Measurements from ENCODE around the gene SCTR. TPM values are rescaled to one million over a fixed set of nuclear protein-coding genes. Genes with fewer than 3 reads are reported as not detected.

The SCTR gene
- total and polyA plus RNA-seq, 2 of the 8 experiments (the other 6 are each of a cell fraction or from before 2014, with no cell fraction given), result 0.15 TPM; not detected in 1

- Histone ChIP-seq H2AK5ac (ENCODE audit: low read depth, low read length) (no peak overlapping the region), H4K91ac (replicated peaks; ENCODE audit: insufficient read length, low read length) (no peak overlapping the region), H3K36me3 (ENCODE audit: control insufficient read depth in 2 of 4, insufficient read depth in 4 of 4, low read length in 3 of 4) (no peaks in the 10 kb centered on the region), H3K9ac (replicated peaks in 1 of 4; ENCODE audit: extremely low read depth in 1 of 4, low read depth in 3 of 4, low read length in 3 of 4) (no peak overlapping the region), H3K27me3 (replicated peaks in 1 of 4; ENCODE audit: control insufficient read depth in 3 of 4, extremely low read depth in 1 of 4, insufficient read depth in 3 of 4, low read length in 3 of 4) (peaks cover 17 to 36% (median 34%) of the 10 kb centered on the region in 4 experiments), H3K23me2 (ENCODE audit: low read depth, low read length) (peaks cover 9% of the 10 kb centered on the region; the same call in 1 of the 2 replicates), H3K79me1 (ENCODE audit: low read depth, low read length) (no peaks in the 10 kb centered on the region), H3K23ac (ENCODE audit: insufficient read length) (no peak overlapping the region), H3K14ac (ENCODE audit: insufficient read length) (no peak overlapping the region), H2BK20ac (ENCODE audit: low read length) (no peak overlapping the region), H3K79me2 (ENCODE audit: control insufficient read depth in 1 of 2, insufficient read depth in 2 of 2, low read length in 2 of 2) (no peaks in the 10 kb centered on the region), H2BK5ac (ENCODE audit: low read depth, low read length) (no peak overlapping the region), H3K4me3 (ENCODE audit: extremely low read depth in 1 of 4, insufficient read depth in 2 of 4, low read depth in 3 of 4, low read length in 4 of 4) (no peak overlapping the region), H3K27ac (ENCODE audit: low read depth, low read length) (no peak overlapping the region), H3K4me1 (replicated peaks in 1 of 4; ENCODE audit: control insufficient read depth in 3 of 4, insufficient read depth in 4 of 4, low read length in 3 of 4) (peaks cover 0 to 10% (median 5%) of the 10 kb centered on the region in 4 experiments; a peak in 4 of 7 replicates), H3K18ac (ENCODE audit: extremely low read depth, low read length) (no peak overlapping the region), H4K20me1 (replicated peaks in 1 of 2; ENCODE audit: control insufficient read depth in 1 of 2, insufficient read depth in 2 of 2, low read length in 2 of 2) (no peaks in the 10 kb centered on the region), H2BK120ac (replicated peaks; ENCODE audit: low read depth, low read length) (no peak overlapping the region), H3K4me2 (ENCODE audit: insufficient read depth in 1 of 2, low read depth in 2 of 2, low read length in 2 of 2) (no peak overlapping the region; a peak in 1 of 4 replicates), H3K56ac (replicated peaks; ENCODE audit: insufficient read length, low read depth, low read length) (no peak overlapping the region), H3K9me3 (ENCODE audit: insufficient read depth in 2 of 2, low read depth in 1 of 2, low read length in 1 of 2) (no peaks in the 10 kb centered on the region), H4K8ac (ENCODE audit: extremely low read depth, insufficient read depth, low read length) (no peak overlapping the region), H3K4ac (replicated peaks; ENCODE audit: insufficient read length, low read depth, low read length) (no peak overlapping the region), H2BK12ac (ENCODE audit: low read depth, low read length) (no peak overlapping the region), H4K5ac (ENCODE audit: insufficient read length, low read depth, low read length) (no peak overlapping the region), H2AFZ (ENCODE audit: low read length) (no peak overlapping the region), H2BK15ac (ENCODE audit: low read length) (no peak overlapping the region)
- no peak for FAIRE-seq
- no peak for DNase-seq (ENCODE audit: low read depth in 1 of 2, low spot score in 2 of 2)
- CTCF ChIA-PET (ENCODE audit: partially characterized antibody), result interaction anchor here (0.6 to 2.1 kb wide), 7 partner anchors 8 to 644 kb away, joined by 3 to 6 read pairs (median 4); no protein-coding TSS in a partner anchor
- POLR2A ChIA-PET (ENCODE audit: partially characterized antibody), result no interaction called here
- 58% methylated on average over 6 of the region's 6 CpGs; no CpG with 5 or more reads in 1 of the 2 experiments for WGBS, 2 experiments (ENCODE audit: extremely low coverage in 1 of 2, insufficient coverage in 1 of 2, insufficient read length in 1 of 2, insufficient replicate concordance in 2 of 2, low coverage in 1 of 2, low lambda C conversion rate in 2 of 2, missing lambda C conversion rate in 1 of 2)
- TF ChIP-seq BCL11A (IDR thresholded peaks at IDR 0.05; ENCODE audit: low read depth in 2 of 2, low read length in 2 of 2) (no peak), KDM4A (IDR thresholded peaks at IDR 0.05; ENCODE audit: low read depth, low read length, severe bottlenecking) (no peak), TAF1 (IDR thresholded peaks at IDR 0.05; ENCODE audit: low read depth, low read length) (no peak), RNF2 (IDR thresholded peaks at IDR 0.05; ENCODE audit: borderline replicate concordance, low read depth, low read length, missing control alignments, poor library complexity, severe bottlenecking) (no peak), HDAC2 (IDR thresholded peaks at IDR 0.05; ENCODE audit: borderline replicate concordance in 1 of 2, low read depth in 2 of 2, low read length in 2 of 2) (no peak), SIX5 (IDR thresholded peaks at IDR 0.05; ENCODE audit: low read depth, low read length) (no peak), POU5F1 (IDR thresholded peaks at IDR 0.05; ENCODE audit: low read depth, low read length) (no peak), RBBP5 (IDR thresholded peaks at IDR 0.05; ENCODE audit: borderline replicate concordance, low read depth, low read length) (no peak), USF2 (IDR thresholded peaks at IDR 0.05; ENCODE audit: low read length) (no peak), SUZ12 (IDR thresholded peaks at IDR 0.05; ENCODE audit: low read length) (no peak), GTF2F1 (IDR thresholded peaks at IDR 0.05; ENCODE audit: borderline replicate concordance, low read depth, low read length) (no peak), KDM5A (IDR thresholded peaks at IDR 0.05; ENCODE audit: low read length) (no peak)
These were observed 1.6 kb downstream of the SCTR start for GRCh38 chr2:119522671-119523070.

Measured in H1 (cell line).